Fibroblast of villous mesenchyme (primary cell): Measurements from ENCODE around the gene CIAPIN1. TPM values are rescaled to one million over a fixed set of nuclear protein-coding genes. Genes with fewer than 3 reads are reported as not detected.

Experiments
- DNase-seq: peaks from one replicate; pipeline ENCODE4 v3.0.0-alpha.2; 2010; ENCODE audit warnings: low read depth
- H3K4me3 ChIP-seq: 2 replicates; pipeline ENCODE4 v1.5.1; 2011; ENCODE audit warnings: low read depth, mild to moderate bottlenecking, low read length
- CTCF ChIP-seq: IDR thresholded peaks from 2 replicates; pipeline ENCODE4 v1.5.1; 2012; ENCODE audit warnings: low read depth, mild to moderate bottlenecking, low read length; ENCODE audit not compliant: insufficient read depth
- total RNA-seq: library from RNA; depleted of rRNA; stranded (reverse); fragments of >200 nt; gene quantifications from 2 replicates; pipeline ENCODE4 v1.2.3, GENCODE V29; 2012

CIAPIN1 gene
- total RNA-seq, 1 donor: 62.6 TPM

- H3K4me3 ChIP-seq: no peak overlapping the region
- DNase-seq: no peak
- TF ChIP-seq CTCF: no peak
Observed at GRCh38 chr16:57424583-57424982, 22.6 kb downstream of the CIAPIN1 start.

GRCh38 chr16:57423152-57423551 is 24.0 kb downstream of the CIAPIN1 start:
- no peak overlapping the region for H3K4me3 ChIP-seq
- no peak for TF ChIP-seq CTCF
- no peak for DNase-seq

- no peak overlapping the region for H3K4me3 ChIP-seq
- DNase-seq: peak; percentile 75
- TF ChIP-seq CTCF: peak; percentile 87
Observed at GRCh38 chr16:57422026-57422944, 24.9 kb downstream of the CIAPIN1 start.

GRCh38 chr16:57419506-57419905 is 27.7 kb downstream of the CIAPIN1 start:
- DNase-seq: no peak
- no peak for TF ChIP-seq CTCF
- H3K4me3 ChIP-seq: no peak overlapping the region

GRCh38 chr16:57416084-57416483 is 31.1 kb downstream of the CIAPIN1 start:
- no peak overlapping the region for H3K4me3 ChIP-seq
- DNase-seq: no peak
- no peak for TF ChIP-seq CTCF

- H3K4me3 ChIP-seq: no peak overlapping the region
- TF ChIP-seq CTCF: no peak
- no peak for DNase-seq
Observed at GRCh38 chr16:57413733-57414132, 33.5 kb downstream of the CIAPIN1 start.
